GM08714 (cell line): ENCODE results near the gene IBA57.
"Not testable (repeated sequence)": the region's sequence is repeated elsewhere in the genome, so short reads cannot be mapped to it uniquely, and the experiment has no call there.

Source experiments
- H3K4me3 ChIP-seq: fragments of 200-500 bp; sonication (Bioruptor generic); 2 replicates; pipeline ENCODE4 v1.5.1; 2014; ENCODE audit warnings: mild to moderate bottlenecking, low read length, inconsistent platforms
- ZNF274 ChIP-seq: IDR thresholded peaks from 2 replicates; pipeline ENCODE4 v1.6.1; 2012; ENCODE audit warnings: mild to moderate bottlenecking, low read depth, low read length

IBA57 gene

DNA sequence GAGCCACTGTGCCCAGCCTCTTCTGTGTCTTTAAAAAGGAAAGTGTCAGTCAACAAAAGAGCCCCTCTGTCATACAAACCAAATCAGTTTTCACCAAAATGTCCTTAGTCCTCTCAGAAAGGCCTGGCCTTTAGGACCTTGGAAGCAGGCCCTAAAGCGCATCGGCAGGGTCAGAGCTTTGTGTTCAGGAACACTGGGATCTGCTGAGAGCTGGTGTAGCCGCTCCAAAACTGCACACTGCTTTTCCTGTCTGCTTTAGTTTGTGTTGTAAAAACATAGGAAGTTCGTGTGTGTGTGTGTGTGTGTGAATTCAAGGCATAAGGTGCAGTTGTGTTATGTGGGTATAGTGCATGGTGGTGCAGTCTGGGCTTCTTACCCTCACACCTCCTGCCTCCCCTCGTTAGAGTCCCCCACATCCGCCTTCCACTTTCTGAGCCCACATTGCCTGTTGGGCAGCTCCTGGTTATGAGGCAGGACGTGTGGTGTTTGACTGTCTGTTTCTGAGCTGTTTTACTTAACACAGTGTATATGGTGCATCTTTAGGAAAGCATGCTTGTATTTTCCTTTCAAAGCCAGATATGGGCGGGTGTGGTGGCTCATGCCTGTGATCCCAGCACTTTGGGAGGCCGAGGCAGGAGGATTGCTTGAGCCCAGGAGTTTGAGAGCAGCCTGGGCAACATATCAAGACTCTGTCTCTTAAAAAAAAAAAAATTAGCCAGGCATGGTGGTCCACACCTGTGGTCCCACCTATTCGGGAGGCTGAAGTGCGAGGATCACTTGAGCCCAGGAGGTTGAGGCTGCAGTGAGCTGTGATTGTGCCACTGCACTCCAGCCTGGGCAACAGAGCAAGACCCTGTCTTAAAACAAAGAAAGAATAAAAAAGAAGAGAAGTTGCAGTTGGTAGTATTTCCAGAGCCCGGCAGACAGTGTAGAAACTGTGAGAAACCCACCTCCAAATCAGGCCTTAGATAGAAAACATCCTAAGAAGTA is 12.4 kb downstream of the IBA57 start:
- TF ChIP-seq ZNF274: no peak
- H3K4me3 ChIP-seq: no peak overlapping the region

DNA sequence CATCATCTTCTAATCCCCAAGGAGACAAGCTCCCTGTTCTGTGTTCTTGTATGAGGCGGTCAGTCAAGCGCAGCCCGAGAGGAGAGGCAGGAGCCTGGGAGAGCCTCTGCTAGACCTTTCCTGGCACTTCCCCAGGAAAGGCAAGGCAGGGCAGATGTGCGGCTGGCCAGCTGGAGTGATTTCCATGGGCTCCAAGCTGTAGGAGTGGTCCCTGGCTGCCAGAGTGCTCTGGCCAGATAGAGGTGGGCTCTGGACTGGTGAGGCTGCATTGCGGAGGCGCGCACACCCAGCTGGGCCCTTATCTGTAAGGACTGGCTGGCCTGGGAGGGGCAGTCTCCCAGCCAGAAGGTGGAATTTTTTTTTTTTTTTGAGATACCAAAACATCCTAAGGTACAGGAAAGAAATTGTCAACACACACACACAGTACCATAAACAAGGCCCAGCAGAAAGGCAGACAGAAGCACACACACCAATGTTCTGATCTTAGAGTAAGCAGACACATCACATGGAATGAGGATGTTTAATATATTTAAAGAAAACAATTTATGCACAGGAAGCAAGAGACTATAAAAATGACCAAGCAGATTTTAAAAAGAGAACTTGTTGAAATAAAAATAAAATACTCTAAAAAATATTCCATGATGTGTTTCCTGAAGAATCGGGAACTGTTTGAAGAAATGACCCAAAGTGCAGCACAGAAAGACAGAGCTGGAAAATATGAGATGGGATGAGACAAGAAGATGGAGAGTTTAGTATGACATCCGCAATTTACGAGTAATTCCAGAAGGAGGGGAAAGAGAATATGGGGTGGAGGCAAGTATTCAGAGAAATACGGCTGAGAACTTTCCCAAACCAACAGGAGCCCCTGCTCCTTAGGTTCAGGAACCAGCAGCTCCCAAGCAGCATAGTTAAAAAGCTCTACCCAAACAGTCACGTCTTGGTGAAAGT is 13.4 kb downstream of the IBA57 start:
- no peak overlapping the region for H3K4me3 ChIP-seq
- no peak for TF ChIP-seq ZNF274

GRCh38 chr1:228180271-228180958 is 14.8 kb downstream of the IBA57 start:
- no peak overlapping the region for H3K4me3 ChIP-seq
- TF ChIP-seq ZNF274: no peak

DNA sequence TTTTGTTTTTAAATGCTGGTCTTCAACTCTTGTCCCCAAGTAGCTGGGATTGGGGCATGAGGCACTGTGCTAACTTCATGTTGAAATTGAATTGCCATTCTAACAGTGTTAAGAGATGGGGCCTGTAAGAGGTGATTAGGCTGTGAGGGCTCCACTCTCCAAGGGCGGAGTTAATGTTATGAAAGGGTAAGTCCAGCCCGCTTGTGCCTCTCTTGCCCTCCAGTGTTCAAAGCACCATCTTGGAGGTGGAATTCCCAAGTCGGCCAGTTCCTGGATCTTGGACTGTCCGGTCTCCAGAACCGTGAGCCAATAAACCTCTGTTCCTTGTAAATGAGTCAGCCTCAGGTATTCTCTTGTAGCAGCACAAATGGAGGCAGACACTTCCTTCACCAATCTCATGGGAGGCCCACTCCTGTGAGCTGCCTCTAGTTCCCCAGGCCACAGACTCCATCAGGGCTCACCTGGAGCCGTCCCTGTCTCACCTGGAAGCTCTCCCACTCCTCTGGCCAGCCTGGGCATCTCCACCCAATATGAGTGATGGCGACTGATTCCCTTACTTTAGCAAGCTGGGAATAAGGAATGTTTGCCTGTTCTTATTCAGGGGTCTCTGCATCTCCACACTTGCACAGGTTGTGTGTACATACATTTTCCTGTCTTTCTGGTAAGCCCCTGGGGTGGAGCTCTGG is 15.5 kb downstream of the IBA57 start:
- TF ChIP-seq ZNF274: no peak
- no peak overlapping the region for H3K4me3 ChIP-seq

GRCh38 chr1:228181645-228182034 is 16.0 kb downstream of the IBA57 start:
- no peak overlapping the region for H3K4me3 ChIP-seq
- no peak for TF ChIP-seq ZNF274

GRCh38 chr1:228182296-228183030 is 16.9 kb downstream of the IBA57 start:
- TF ChIP-seq ZNF274: no peak
- no peak overlapping the region for H3K4me3 ChIP-seq

DNA sequence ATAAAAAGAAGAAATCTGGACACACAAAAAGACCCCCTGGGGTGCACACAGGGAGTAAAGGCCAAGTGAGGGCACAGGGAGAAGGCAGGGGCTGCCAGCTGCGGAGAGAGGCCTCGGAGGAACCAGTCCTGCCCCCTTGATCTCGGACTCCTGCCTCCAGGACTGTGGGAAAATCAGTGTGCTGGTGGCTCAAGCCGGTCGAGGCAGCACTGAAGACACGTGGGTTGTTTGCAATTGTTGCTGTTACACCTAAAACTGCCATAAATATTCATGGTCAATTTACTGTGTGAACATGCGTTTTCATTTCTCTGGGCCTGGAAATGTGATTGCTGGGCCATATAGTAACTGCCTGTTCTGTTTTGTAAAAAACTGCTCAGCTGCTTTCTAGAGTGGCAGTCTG is 18.5 kb downstream of the IBA57 start:
- TF ChIP-seq ZNF274: no peak

GRCh38 chr1:228185641-228185965 is 20.0 kb downstream of the IBA57 start:
- no peak overlapping the region for H3K4me3 ChIP-seq
- no peak for TF ChIP-seq ZNF274

More for the DNA sequence above, 18.5 kb downstream of the IBA57 start:
- no peak overlapping the region for H3K4me3 ChIP-seq

DNA sequence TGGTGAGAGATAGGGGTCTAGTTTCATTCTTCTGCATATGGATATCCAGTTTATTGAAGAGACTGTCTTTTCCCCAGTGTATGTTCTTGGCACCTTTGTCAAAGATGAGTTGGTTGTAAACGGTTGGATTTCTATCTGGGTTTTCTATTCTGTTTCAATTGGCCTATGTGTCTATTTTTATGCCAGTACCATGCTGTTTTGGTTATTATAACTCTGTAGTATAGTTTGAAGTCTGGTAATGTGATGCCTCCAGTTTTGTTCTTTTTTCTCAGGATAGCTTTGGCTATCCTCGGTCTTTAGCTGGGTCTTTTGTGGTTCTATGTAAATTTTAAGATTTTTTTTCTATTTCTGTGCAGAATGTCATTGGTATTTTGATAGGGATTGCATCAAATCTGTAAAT is 22.6 kb downstream of the IBA57 start:
- not testable (repeated sequence) for H3K4me3 ChIP-seq

GRCh38 chr1:228190182-228190581 is 24.6 kb downstream of the IBA57 start:
- no peak overlapping the region for H3K4me3 ChIP-seq
- TF ChIP-seq ZNF274: no peak

DNA sequence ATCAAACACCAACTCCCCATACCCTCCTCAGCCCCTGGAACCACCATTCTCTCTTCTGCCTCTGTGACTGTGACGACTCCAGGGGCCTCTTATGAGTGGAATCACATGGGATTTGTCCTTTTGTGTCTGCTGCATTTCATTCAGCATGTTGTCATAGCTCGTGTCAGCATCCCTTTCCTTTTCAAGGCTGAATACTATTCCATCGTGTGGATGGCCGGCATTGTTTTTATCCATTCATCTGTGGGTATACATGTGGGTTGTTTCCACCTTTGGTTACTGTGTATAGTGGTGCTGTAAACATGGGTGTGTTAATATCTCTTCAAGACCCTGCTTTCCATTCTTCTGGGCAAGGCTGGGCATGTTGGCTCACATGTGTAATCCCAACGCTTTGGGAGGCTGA is 25.2 kb downstream of the IBA57 start:
- no peak overlapping the region for H3K4me3 ChIP-seq
- no peak for TF ChIP-seq ZNF274

DNA sequence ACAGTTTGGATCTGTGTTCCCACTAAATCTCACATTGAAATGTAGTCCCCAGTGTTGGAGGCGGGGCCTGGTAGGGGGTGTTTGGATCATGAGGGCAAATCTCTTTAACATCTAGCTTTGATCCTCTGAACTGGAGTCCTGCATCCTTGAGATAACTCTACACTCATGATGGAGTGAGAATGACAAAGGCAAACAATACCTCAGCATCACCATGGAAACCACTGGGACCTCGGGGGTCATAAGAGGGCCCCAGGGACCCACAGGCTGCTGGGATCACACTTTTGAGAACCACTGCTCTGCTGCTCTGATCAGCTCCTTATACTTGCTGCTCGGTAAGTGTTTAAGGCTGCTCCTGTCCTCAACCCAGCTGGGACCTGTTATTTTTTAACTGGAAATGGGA is 28.8 kb downstream of the IBA57 start:
- no peak overlapping the region for H3K4me3 ChIP-seq
- TF ChIP-seq ZNF274: no peak

DNA sequence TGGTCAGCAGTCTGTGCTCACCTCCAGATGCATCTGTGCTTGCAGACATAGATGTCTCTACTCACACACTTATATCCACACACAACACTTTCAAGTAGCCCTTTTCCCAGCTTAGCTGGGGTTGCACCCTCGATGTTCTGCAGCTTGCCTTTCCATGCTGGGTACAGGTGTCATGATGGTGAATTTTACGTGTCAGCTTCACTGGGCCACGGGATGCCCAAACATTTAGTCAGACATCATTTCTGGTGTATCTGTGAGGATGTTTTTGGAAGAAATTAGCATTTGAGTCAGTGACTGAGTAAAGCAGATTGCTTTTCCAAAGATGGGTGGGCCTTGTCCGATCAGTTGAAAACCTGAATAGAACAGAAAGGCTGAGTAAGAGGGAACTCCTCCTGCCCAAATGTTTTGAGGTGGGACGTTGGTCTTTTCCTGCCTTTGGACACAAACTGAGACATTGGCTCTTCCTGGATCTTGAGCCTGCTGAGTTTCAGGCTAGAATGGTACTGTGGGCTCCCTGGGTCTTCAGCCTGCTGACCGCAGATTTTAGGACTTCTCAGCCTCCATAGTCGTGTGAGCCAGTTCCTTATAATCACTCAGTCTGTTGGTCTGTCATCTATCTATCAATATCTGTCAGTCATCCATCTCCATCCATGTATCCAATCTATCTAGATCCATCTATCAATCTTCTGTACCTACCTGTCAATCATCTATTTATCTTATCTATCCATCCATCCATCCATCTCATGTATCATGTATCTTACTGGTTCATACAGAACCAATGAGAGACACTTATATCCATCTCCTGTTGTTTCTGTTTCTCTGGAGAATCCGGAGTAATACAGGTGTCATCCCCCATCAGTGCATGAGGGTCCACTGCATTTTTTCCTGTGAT is 29.6 kb downstream of the IBA57 start:
- H3K4me3 ChIP-seq: no peak overlapping the region
- no peak for TF ChIP-seq ZNF274
